H1 (cell line): ENCODE results near the gene HIPK3. TPM values are rescaled to one million over a fixed set of nuclear protein-coding genes. Genes with fewer than 3 reads are reported as not detected.

ENCODE experiments used
- CTCF ChIA-PET: fragments of 300-600 bp; sonication (Branson Sonifier 250); formaldehyde crosslinking; loops from one replicate; lab custom pipeline; 2021; ENCODE audit not compliant: partially characterized antibody; lab: Charles Lee
- POLR2A ChIA-PET: fragments of 300-600 bp; sonication (Branson Sonifier 250); formaldehyde crosslinking; loops from one replicate; lab custom pipeline; 2021; ENCODE audit warnings: inconsistent platforms; ENCODE audit not compliant: partially characterized antibody; lab: Charles Lee
- DNase-seq, 2 experiments: peaks; one replicate each; pipeline versions ENCODE4 v3.0.0 to v3.0.0-alpha.2; 2010 to 2022; ENCODE audit warnings: low spot score in 2 of 2, low read depth in 1 of 2, mixed read lengths in 1 of 2
- FAIRE-seq: peaks from 2 replicates; lab custom pipeline; 2011; peaks lifted over from hg19 to GRCh38; lab: Jason Lieb, UNC
- H2AFZ ChIP-seq: 2 replicates; pipeline ENCODE4 v1.8.1; 2012; ENCODE audit warnings: low read length, inconsistent platforms
- H2AK5ac ChIP-seq: 2 replicates; pipeline ENCODE4 v1.6.1; 2013; ENCODE audit warnings: low read depth, low read length
- H2BK120ac ChIP-seq: replicated peaks from 2 replicates; pipeline ENCODE3; 2013; ENCODE audit warnings: low read depth, low read length, inconsistent platforms
- H2BK12ac ChIP-seq: 2 replicates; pipeline ENCODE4 v1.6.1; 2013; ENCODE audit warnings: low read depth, low read length
- H2BK15ac ChIP-seq: 2 replicates; pipeline ENCODE4 v1.6.1; 2013; ENCODE audit warnings: low read length
- H2BK20ac ChIP-seq: 2 replicates; pipeline ENCODE4 v1.6.1; 2013; ENCODE audit warnings: low read length
- H2BK5ac ChIP-seq: 2 replicates; pipeline ENCODE4 v1.6.1; 2013; ENCODE audit warnings: low read depth, low read length
- H3K14ac ChIP-seq: 2 replicates; pipeline ENCODE4 v1.6.1; 2013; ENCODE audit warnings: inconsistent platforms; ENCODE audit not compliant: insufficient read length
- H3K18ac ChIP-seq: 2 replicates; pipeline ENCODE4 v1.6.1; 2013; ENCODE audit warnings: low read length; ENCODE audit errors: extremely low read depth
- H3K23ac ChIP-seq: 2 replicates; pipeline ENCODE4 v1.6.1; 2013; ENCODE audit warnings: inconsistent platforms; ENCODE audit not compliant: insufficient read length
- H3K23me2 ChIP-seq: 2 replicates; pipeline ENCODE4 v1.6.1; 2013; ENCODE audit warnings: low read depth, low read length
- H3K27ac ChIP-seq: 2 replicates; pipeline ENCODE4 v1.6.1; 2011; ENCODE audit warnings: low read depth, low read length, inconsistent platforms
- H3K27me3 ChIP-seq, 4 experiments: replicated peaks in 1 of 4; 1 replicate in 1 of 4; 2 replicates in 3 of 4; pipeline versions ENCODE4 v1.6.1 to v1.8.1; 2011 to 2013; ENCODE audit warnings: low read length in 3 of 4, mild to moderate bottlenecking in 3 of 4, inconsistent platforms in 2 of 4, mixed read lengths in 2 of 4, moderate library complexity in 1 of 4; ENCODE audit not compliant: control insufficient read depth in 3 of 4, insufficient read depth in 3 of 4; ENCODE audit errors: extremely low read depth in 1 of 4
- H3K36me3 ChIP-seq, 4 experiments: 2 replicates each; pipeline versions ENCODE4 v1.6.1 to v1.8.1; 2011 to 2013; ENCODE audit warnings: mild to moderate bottlenecking in 4 of 4, low read length in 3 of 4, moderate library complexity in 2 of 4, control low read depth in 1 of 4, inconsistent platforms in 1 of 4; ENCODE audit not compliant: insufficient read depth in 4 of 4, control insufficient read depth in 2 of 4
- H3K4ac ChIP-seq: replicated peaks from 2 replicates; pipeline ENCODE3; 2013; ENCODE audit warnings: low read length, low read depth, mixed read lengths, inconsistent platforms; ENCODE audit not compliant: insufficient read length
- H3K4me1 ChIP-seq, 4 experiments: replicated peaks in 1 of 4; 1 replicate in 1 of 4; 2 replicates in 3 of 4; pipeline versions ENCODE4 v1.6.1 to v1.8.1; 2011 to 2013; ENCODE audit warnings: low read length in 3 of 4, inconsistent platforms in 2 of 4, mixed read lengths in 1 of 4; ENCODE audit not compliant: insufficient read depth in 4 of 4, control insufficient read depth in 3 of 4
- H3K4me2 ChIP-seq, 2 experiments: 2 replicates each; pipeline versions ENCODE4 v1.6.1 to v1.8.1; 2011 to 2013; ENCODE audit warnings: low read depth in 2 of 2, low read length in 2 of 2, control low read depth in 1 of 2, inconsistent platforms in 1 of 2, mild to moderate bottlenecking in 1 of 2; ENCODE audit not compliant: insufficient read depth in 1 of 2
- H3K4me3 ChIP-seq, 4 experiments: fragments of 200-600, 300-600 bp in 1 of 4; sonication (generic), shearing (Covaris generic), sonication (Bioruptor Twin) in 1 of 4; 2 replicates each; pipeline versions ENCODE4 v1.5.1 to v1.8.1; 2011 to 2016; ENCODE audit warnings: low read length in 4 of 4, low read depth in 3 of 4, control low read depth in 2 of 4, inconsistent platforms in 2 of 4, mild to moderate bottlenecking in 2 of 4, mixed read lengths in 1 of 4, moderate library complexity in 1 of 4; ENCODE audit not compliant: insufficient read depth in 2 of 4; ENCODE audit errors: extremely low read depth in 1 of 4
- H3K56ac ChIP-seq: replicated peaks from 2 replicates; pipeline ENCODE3; 2013; ENCODE audit warnings: low read depth, mild to moderate bottlenecking, mixed read lengths, low read length, inconsistent platforms; ENCODE audit not compliant: insufficient read length
- H3K79me1 ChIP-seq: 2 replicates; pipeline ENCODE4 v1.6.1; 2013; ENCODE audit warnings: low read depth, low read length, control low read depth
- H3K79me2 ChIP-seq, 2 experiments: 2 replicates each; pipeline versions ENCODE4 v1.6.1 to v1.8.1; 2012 to 2013; ENCODE audit warnings: low read length in 2 of 2, mild to moderate bottlenecking in 2 of 2, inconsistent platforms in 1 of 2; ENCODE audit not compliant: insufficient read depth in 2 of 2, control insufficient read depth in 1 of 2
- H3K9ac ChIP-seq, 4 experiments: replicated peaks in 1 of 4; 1 replicate in 1 of 4; 2 replicates in 3 of 4; pipeline versions ENCODE4 v1.6.1 to v1.8.1; 2011 to 2013; ENCODE audit warnings: low read depth in 3 of 4, low read length in 3 of 4, control low read depth in 2 of 4, mild to moderate bottlenecking in 2 of 4, moderate library complexity in 2 of 4, inconsistent platforms in 1 of 4; ENCODE audit errors: extremely low read depth in 1 of 4
- H3K9me3 ChIP-seq, 2 experiments: 2 replicates each; pipeline versions ENCODE4 v1.6.1 to v1.8.1; 2012 to 2013; ENCODE audit warnings: mild to moderate bottlenecking in 2 of 2, moderate library complexity in 2 of 2, control low read depth in 1 of 2, inconsistent platforms in 1 of 2, low read depth in 1 of 2, low read length in 1 of 2, mixed read lengths in 1 of 2; ENCODE audit not compliant: insufficient read depth in 2 of 2
- H4K20me1 ChIP-seq, 2 experiments: replicated peaks in 1 of 2; 2 replicates each; pipeline versions ENCODE3 to v1.8.1; 2011 to 2013; ENCODE audit warnings: inconsistent platforms in 2 of 2, low read length in 2 of 2, mild to moderate bottlenecking in 1 of 2; ENCODE audit not compliant: insufficient read depth in 2 of 2, control insufficient read depth in 1 of 2
- H4K5ac ChIP-seq: 2 replicates; pipeline ENCODE4 v1.6.1; 2013; ENCODE audit warnings: low read length, low read depth, mixed read lengths, inconsistent platforms; ENCODE audit not compliant: insufficient read length
- H4K8ac ChIP-seq: 2 replicates; pipeline ENCODE4 v1.8.0; 2013; ENCODE audit warnings: mild to moderate bottlenecking, moderate library complexity, low read length, inconsistent platforms; ENCODE audit not compliant: insufficient read depth; ENCODE audit errors: extremely low read depth
- H4K91ac ChIP-seq: replicated peaks from 2 replicates; pipeline ENCODE3; 2013; ENCODE audit warnings: low read length, mixed read lengths, inconsistent platforms; ENCODE audit not compliant: insufficient read length
- ASH2L ChIP-seq: fragments of 200-600, 300-600 bp; sonication (generic); IDR thresholded peaks from one replicate; pipeline ENCODE4 v1.7.1; 2017; ENCODE audit warnings: low read length
- ATF2 ChIP-seq: IDR thresholded peaks from 2 replicates; pipeline ENCODE4 v1.6.1; 2012; ENCODE audit warnings: low read length, inconsistent platforms
- BCL11A ChIP-seq, 2 experiments: IDR thresholded peaks; one replicate each; pipeline ENCODE4 v1.6.1; 2011; ENCODE audit warnings: low read depth in 2 of 2, low read length in 2 of 2, mild to moderate bottlenecking in 2 of 2
- BRCA1 ChIP-seq: IDR thresholded peaks from 2 replicates; pipeline ENCODE4 v1.6.1; 2012; ENCODE audit warnings: low read depth, low read length, improper control_type of control experiment
- CHD1 ChIP-seq: IDR thresholded peaks from 2 replicates; pipeline ENCODE4 v1.6.1; 2012; ENCODE audit warnings: low read depth, low read length, improper control_type of control experiment
- CTBP2 ChIP-seq: IDR thresholded peaks from 2 replicates; pipeline ENCODE4 v1.7.0; 2011; ENCODE audit warnings: borderline replicate concordance, mild to moderate bottlenecking, moderate library complexity, mixed read lengths, low read length; ENCODE audit not compliant: insufficient read depth, insufficient read length
- GTF2F1 ChIP-seq: IDR thresholded peaks from 2 replicates; pipeline ENCODE4 v1.6.1; 2012; ENCODE audit warnings: low read depth, low read length, improper control_type of control experiment, borderline replicate concordance
- JUN ChIP-seq: IDR thresholded peaks from 2 replicates; pipeline ENCODE4 v1.6.1; 2011; ENCODE audit warnings: low read depth, mild to moderate bottlenecking, improper control_type of control experiment, low read length
- JUND ChIP-seq: IDR thresholded peaks from 2 replicates; pipeline ENCODE4 v1.6.1; 2011; ENCODE audit warnings: mild to moderate bottlenecking, improper control_type of control experiment, low read length
- KDM4A ChIP-seq: IDR thresholded peaks from one replicate; pipeline ENCODE4 v1.7.1; 2012; ENCODE audit warnings: low read depth, mild to moderate bottlenecking, moderate library complexity, low read length, inconsistent platforms; ENCODE audit not compliant: severe bottlenecking
- SP1 ChIP-seq: IDR thresholded peaks from 2 replicates; pipeline ENCODE4 v1.6.1; 2011; ENCODE audit warnings: low read depth, low read length
- SP4 ChIP-seq: IDR thresholded peaks from 2 replicates; pipeline ENCODE4 v1.6.1; 2012; ENCODE audit warnings: low read length, inconsistent platforms
- TBP ChIP-seq: IDR thresholded peaks from 2 replicates; pipeline ENCODE4 v1.6.1; 2011; ENCODE audit warnings: low read depth, low read length, improper control_type of control experiment
- YY1 ChIP-seq: IDR thresholded peaks from 2 replicates; pipeline ENCODE4 v1.6.1; 2011; ENCODE audit warnings: low read depth, mild to moderate bottlenecking, low read length
- WGBS, 2 experiments: shearing (Covaris generic) in 1 of 2; methylation state at CpG; one replicate each; pipeline versions ENCODE4 v1.1.6 to v1.1.7; 2013 to 2015; ENCODE audit warnings: low lambda C conversion rate in 2 of 2, mixed read lengths in 2 of 2, inconsistent platforms in 1 of 2, low coverage in 1 of 2, missing lambda C conversion rate in 1 of 2; ENCODE audit not compliant: insufficient replicate concordance in 2 of 2, insufficient coverage in 1 of 2, insufficient read length in 1 of 2; ENCODE audit errors: extremely low coverage in 1 of 2, missing lambda C conversion rate in 1 of 2; 5-methylcytosine and 5-hydroxymethylcytosine counted together
- polyA plus RNA-seq, 7 experiments: library from polyadenylated mRNA; depleted of rRNA in 3 of 7; stranded (reverse) in 5 of 7; unstranded in 2 of 7; fragments of >200 nt in 5 of 7; fragments of 200-250 nt in 2 of 7; gene quantifications; 1 replicate in 5 of 7; 2 replicates in 1 of 7; 4 replicates in 1 of 7; pipeline versions ENCODE4 v1.2.1 to v1.2.3, GENCODE V29; 2011 to 2013; ENCODE audit warnings: missing spikeins in 2 of 7, mixed read lengths in 2 of 7
- total RNA-seq: library from RNA; stranded (reverse); fragmentation: NEBNext Ultra II Directional; extraction: Animal tissue kit (Norgen Biotek cat#: 25700); gene quantifications from 2 replicates; pipeline ENCODE4 v1.2.1, GENCODE V29; 2021

The HIPK3 gene
- total and polyA plus RNA-seq, 2 of the 8 experiments (the other 6 are each of a cell fraction or from before 2014, with no cell fraction given), result 5.0 to 22.3 TPM

GRCh38 chr11:33339247-33339646 lies 82.1 kb downstream of the HIPK3 start:
- no peak overlapping the region for H3K4me2 ChIP-seq
- H3K79me1 ChIP-seq, result no peaks in the 10 kb centered on the region
- WGBS, 2 experiments, result 100% methylated on average over 1 of the region's 1 CpG; no CpG with 5 or more reads in 1 of the 2 experiments
- no peak for FAIRE-seq
- H4K5ac ChIP-seq, result no peak overlapping the region
- H2BK5ac ChIP-seq, result no peak overlapping the region
- no peak overlapping the region for H2AFZ ChIP-seq
- H2BK20ac ChIP-seq, result no peak overlapping the region
- POLR2A ChIA-PET, result no interaction called here
- H3K56ac ChIP-seq, result no peak overlapping the region
- no peak overlapping the region for H3K4me3 ChIP-seq
- H3K27me3 ChIP-seq, result no peaks in the 10 kb centered on the region
- no peak overlapping the region for H2AK5ac ChIP-seq
- no peak overlapping the region for H3K9ac ChIP-seq
- no peak overlapping the region for H2BK15ac ChIP-seq
- no peak overlapping the region for H4K91ac ChIP-seq
- H3K23ac ChIP-seq, result no peak overlapping the region
- no peak overlapping the region for H3K27ac ChIP-seq
- peaks cover 0 to 11% (median 1%) of the 10 kb centered on the region in 4 experiments; a peak in 2 of 8 replicates for H3K36me3 ChIP-seq
- CTCF ChIA-PET, result no interaction called here
- DNase-seq, result no peak
- H3K18ac ChIP-seq, result no peak overlapping the region
- no peaks in the 10 kb centered on the region for H3K9me3 ChIP-seq
- H3K4me1 ChIP-seq, result no peaks in the 10 kb centered on the region
- no peaks in the 10 kb centered on the region for H3K79me2 ChIP-seq
- H2BK120ac ChIP-seq, result no peak overlapping the region
- no peak overlapping the region for H2BK12ac ChIP-seq
- no peak overlapping the region for H3K4ac ChIP-seq
- no peak overlapping the region for H4K8ac ChIP-seq
- H3K14ac ChIP-seq, result no peak overlapping the region
- no peaks in the 10 kb centered on the region for H4K20me1 ChIP-seq
- H3K23me2 ChIP-seq, result no peaks in the 10 kb centered on the region
- TF ChIP-seq CTBP2 (no peak), BRCA1 (no peak), JUN (no peak), BCL11A (IDR thresholded peaks at IDR 0.05; ENCODE audit: low read depth in 2 of 2, low read length in 2 of 2) (no peak), ASH2L (no peak), SP4 (no peak), ATF2 (no peak), YY1 (no peak), TBP (no peak), KDM4A (no peak), CHD1 (no peak), GTF2F1 (no peak), JUND (no peak), SP1 (no peak)
